ENCODE data around the gene NAA11. TPM values are rescaled to one million over a fixed set of nuclear protein-coding genes. Genes with fewer than 3 reads are reported as not detected.

The NAA11 gene
- polyA plus RNA-seq, 2 of the 4 experiments (the other 2 are of a cell fraction), result not detected

DNA sequence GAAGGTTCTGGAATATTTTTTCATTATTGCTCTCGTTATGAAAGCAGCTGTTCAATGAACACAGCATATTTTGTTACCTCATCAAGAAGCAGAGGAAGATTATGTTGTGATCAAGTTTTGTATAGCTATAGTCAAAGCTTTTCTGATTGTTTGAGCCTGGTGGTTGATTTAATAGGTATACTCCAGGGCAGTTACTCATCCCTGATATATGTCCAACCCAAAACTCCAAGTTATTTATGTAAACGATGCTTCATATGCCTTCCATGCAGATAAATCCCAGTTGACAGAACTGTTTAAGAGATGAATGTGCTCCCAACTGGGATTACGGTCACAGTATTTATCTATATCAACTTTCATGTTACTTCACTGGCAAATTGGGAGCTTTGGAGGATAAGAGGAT lies 19.1 kb downstream of the NAA11 start:
- Histone ChIP-seq H3K4me3 (no peak overlapping the region), H3K4me2 (no peak overlapping the region), H3K4me1 (no peaks in the 10 kb centered on the region), H3K9me3 (no peaks in the 10 kb centered on the region), H3K27ac (no peak overlapping the region)
- ChIA-PET POLR2A (no interaction called here), CTCF (no interaction called here)
- FAIRE-seq (no peak), DNase-seq (ENCODE audit: low read depth in 1 of 2, low spot score in 1 of 2) (no peak), ATAC-seq (no peak)
- TF ChIP-seq HEYL (CRISPR knock-in tag; IDR thresholded peaks at IDR 0.05) (no peak), NR3C1 (IDR thresholded peaks at IDR 0.05) (no peak), RAD21 (conservative IDR thresholded peaks at IDR 0.05 in 1 of 2, IDR thresholded peaks at IDR 0.05 in 1 of 2) (no peak), RNF2 (IDR thresholded peaks at IDR 0.05; ENCODE audit: borderline replicate concordance, low read depth) (no peak), MAFK (IDR thresholded peaks at IDR 0.05; ENCODE audit: partially characterized antibody) (no peak), HOXB5 (CRISPR knock-in tag; IDR thresholded peaks at IDR 0.05) (no peak), HDAC2 (IDR thresholded peaks at IDR 0.05) (no peak), BHLHE40 (IDR thresholded peaks at IDR 0.05; ENCODE audit: low read depth, low read length) (no peak), POLR2A (IDR thresholded peaks at IDR 0.05; ENCODE audit: low read length) (no peak), HOXB13 (CRISPR knock-in tag; IDR thresholded peaks at IDR 0.05; ENCODE audit: low read depth) (no peak), RFX5 (IDR thresholded peaks at IDR 0.05) (no peak), TP53 (CRISPR knock-in tag; IDR thresholded peaks at IDR 0.05) (no peak), FOSL2 (IDR thresholded peaks at IDR 0.05) (no peak), FOSL2 (CRISPR knock-in tag; IDR thresholded peaks at IDR 0.05) (no peak)
- TF ChIP-seq, protein P1, sequence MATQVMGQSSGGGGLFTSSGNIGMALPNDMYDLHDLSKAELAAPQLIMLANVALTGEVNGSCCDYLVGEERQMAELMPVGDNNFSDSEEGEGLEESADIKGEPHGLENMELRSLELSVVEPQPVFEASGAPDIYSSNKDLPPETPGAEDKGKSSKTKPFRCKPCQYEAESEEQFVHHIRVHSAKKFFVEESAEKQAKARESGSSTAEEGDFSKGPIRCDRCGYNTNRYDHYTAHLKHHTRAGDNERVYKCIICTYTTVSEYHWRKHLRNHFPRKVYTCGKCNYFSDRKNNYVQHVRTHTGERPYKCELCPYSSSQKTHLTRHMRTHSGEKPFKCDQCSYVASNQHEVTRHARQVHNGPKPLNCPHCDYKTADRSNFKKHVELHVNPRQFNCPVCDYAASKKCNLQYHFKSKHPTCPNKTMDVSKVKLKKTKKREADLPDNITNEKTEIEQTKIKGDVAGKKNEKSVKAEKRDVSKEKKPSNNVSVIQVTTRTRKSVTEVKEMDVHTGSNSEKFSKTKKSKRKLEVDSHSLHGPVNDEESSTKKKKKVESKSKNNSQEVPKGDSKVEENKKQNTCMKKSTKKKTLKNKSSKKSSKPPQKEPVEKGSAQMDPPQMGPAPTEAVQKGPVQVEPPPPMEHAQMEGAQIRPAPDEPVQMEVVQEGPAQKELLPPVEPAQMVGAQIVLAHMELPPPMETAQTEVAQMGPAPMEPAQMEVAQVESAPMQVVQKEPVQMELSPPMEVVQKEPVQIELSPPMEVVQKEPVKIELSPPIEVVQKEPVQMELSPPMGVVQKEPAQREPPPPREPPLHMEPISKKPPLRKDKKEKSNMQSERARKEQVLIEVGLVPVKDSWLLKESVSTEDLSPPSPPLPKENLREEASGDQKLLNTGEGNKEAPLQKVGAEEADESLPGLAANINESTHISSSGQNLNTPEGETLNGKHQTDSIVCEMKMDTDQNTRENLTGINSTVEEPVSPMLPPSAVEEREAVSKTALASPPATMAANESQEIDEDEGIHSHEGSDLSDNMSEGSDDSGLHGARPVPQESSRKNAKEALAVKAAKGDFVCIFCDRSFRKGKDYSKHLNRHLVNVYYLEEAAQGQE (IDR thresholded peaks at IDR 0.05), result no peak
- 1% methylated on average over 3 of the region's 3 CpGs for WGBS (ENCODE audit: missing lambda C conversion rate)

DNA sequence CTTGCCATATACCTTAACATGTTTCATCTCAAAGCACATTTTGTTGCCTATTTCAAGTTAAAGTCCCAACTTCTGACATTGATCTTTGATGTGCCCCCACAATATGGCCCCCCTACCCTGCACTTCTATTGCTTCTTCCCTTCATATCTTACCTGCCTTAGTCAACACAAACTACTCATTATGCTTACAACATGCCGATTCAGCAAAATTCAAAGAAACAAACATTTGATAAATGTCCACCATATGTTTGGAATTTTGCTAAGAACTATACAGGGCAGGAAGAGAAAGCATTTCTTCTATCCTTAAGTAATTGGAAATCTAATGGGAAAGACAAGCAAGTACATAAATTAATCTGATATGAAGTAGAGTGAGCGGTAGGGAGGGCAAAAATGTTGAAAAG lies 25.6 kb downstream of the NAA11 start:
- H3K4me1 ChIP-seq, result no peaks in the 10 kb centered on the region
- ChIA-PET CTCF (no interaction called here), POLR2A (no interaction called here)
- no peaks in the 10 kb centered on the region for H3K9me3 ChIP-seq
- H3K27ac ChIP-seq, result no peak overlapping the region
- FAIRE-seq (no peak), DNase-seq (ENCODE audit: low read depth in 1 of 2, low spot score in 1 of 2) (no peak), ATAC-seq (no peak)
- TF ChIP-seq MAFK (IDR thresholded peaks at IDR 0.05; ENCODE audit: partially characterized antibody) (peak; percentile 91), HOXA7 (CRISPR knock-in tag; IDR thresholded peaks at IDR 0.05) (no peak)
- H3K4me2 ChIP-seq, result no peak overlapping the region
- H3K4me3 ChIP-seq, result no peak overlapping the region
- 5% methylated on average over 2 of the region's 2 CpGs for WGBS (ENCODE audit: missing lambda C conversion rate)

DNA sequence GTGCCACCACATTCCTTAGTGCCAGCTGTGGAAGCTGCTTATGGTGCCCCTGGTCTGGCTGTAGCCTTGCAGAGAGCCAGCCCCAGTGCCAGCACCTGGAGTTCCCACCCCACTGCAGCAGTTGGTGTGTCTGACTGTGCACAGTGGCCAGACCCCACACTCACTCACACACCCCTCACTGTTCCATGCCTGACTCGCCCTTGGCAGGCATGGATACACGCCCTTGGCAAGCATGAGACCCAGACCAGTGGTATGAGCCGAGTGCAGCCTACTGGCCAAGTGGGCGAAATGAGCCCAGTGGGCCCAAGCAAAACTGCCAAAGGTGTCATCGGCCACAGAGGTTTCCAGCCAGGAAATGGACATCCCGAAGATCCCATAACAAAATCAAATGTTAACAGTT lies 27.4 kb downstream of the NAA11 start:
- ChIA-PET CTCF (no interaction called here), POLR2A (no interaction called here)
- Histone ChIP-seq H3K9me3 (no peaks in the 10 kb centered on the region), H3K27ac (no peak overlapping the region), H3K4me1 (no peaks in the 10 kb centered on the region), H3K4me2 (no peak overlapping the region), H3K4me3 (no peak overlapping the region)
- no peak for ATAC-seq
- 2% methylated on average over 5 of the region's 6 CpGs for WGBS (ENCODE audit: missing lambda C conversion rate)
- no peak for FAIRE-seq
- DNase-seq (ENCODE audit: low read depth in 1 of 2, low spot score in 1 of 2), result no peak
- TF ChIP-seq FOSB (CRISPR knock-in tag; IDR thresholded peaks at IDR 0.05) (no peak), HOXA7 (CRISPR knock-in tag; IDR thresholded peaks at IDR 0.05) (no peak), EHMT2 (IDR thresholded peaks at IDR 0.05; ENCODE audit: low read depth) (no peak), TP53 (CRISPR knock-in tag; IDR thresholded peaks at IDR 0.05) (no peak), EHF (CRISPR knock-in tag; IDR thresholded peaks at IDR 0.05) (no peak), CHD4 (IDR thresholded peaks at IDR 0.05; ENCODE audit: borderline replicate concordance) (no peak), KDM1A (IDR thresholded peaks at IDR 0.05; ENCODE audit: low read depth) (no peak), HDAC2 (IDR thresholded peaks at IDR 0.05) (no peak), HOXB13 (CRISPR knock-in tag; IDR thresholded peaks at IDR 0.05; ENCODE audit: low read depth) (no peak), CBX8 (IDR thresholded peaks at IDR 0.05) (no peak), MYC (IDR thresholded peaks at IDR 0.05; ENCODE audit: borderline replicate concordance, low read length) (no peak), BHLHE40 (IDR thresholded peaks at IDR 0.05; ENCODE audit: low read depth, low read length) (no peak), ESRRA (IDR thresholded peaks at IDR 0.05; ENCODE audit: borderline replicate concordance, low read length) (no peak)
- TF ChIP-seq, protein P2, sequence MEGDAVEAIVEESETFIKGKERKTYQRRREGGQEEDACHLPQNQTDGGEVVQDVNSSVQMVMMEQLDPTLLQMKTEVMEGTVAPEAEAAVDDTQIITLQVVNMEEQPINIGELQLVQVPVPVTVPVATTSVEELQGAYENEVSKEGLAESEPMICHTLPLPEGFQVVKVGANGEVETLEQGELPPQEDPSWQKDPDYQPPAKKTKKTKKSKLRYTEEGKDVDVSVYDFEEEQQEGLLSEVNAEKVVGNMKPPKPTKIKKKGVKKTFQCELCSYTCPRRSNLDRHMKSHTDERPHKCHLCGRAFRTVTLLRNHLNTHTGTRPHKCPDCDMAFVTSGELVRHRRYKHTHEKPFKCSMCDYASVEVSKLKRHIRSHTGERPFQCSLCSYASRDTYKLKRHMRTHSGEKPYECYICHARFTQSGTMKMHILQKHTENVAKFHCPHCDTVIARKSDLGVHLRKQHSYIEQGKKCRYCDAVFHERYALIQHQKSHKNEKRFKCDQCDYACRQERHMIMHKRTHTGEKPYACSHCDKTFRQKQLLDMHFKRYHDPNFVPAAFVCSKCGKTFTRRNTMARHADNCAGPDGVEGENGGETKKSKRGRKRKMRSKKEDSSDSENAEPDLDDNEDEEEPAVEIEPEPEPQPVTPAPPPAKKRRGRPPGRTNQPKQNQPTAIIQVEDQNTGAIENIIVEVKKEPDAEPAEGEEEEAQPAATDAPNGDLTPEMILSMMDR (IDR thresholded peaks at IDR 0.05), result no peak
- TF ChIP-seq, protein P3, sequence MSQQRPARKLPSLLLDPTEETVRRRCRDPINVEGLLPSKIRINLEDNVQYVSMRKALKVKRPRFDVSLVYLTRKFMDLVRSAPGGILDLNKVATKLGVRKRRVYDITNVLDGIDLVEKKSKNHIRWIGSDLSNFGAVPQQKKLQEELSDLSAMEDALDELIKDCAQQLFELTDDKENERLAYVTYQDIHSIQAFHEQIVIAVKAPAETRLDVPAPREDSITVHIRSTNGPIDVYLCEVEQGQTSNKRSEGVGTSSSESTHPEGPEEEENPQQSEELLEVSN (IDR thresholded peaks at IDR 0.05; ENCODE audit: borderline replicate concordance, low read depth), result no peak
- TF ChIP-seq, protein P4, sequence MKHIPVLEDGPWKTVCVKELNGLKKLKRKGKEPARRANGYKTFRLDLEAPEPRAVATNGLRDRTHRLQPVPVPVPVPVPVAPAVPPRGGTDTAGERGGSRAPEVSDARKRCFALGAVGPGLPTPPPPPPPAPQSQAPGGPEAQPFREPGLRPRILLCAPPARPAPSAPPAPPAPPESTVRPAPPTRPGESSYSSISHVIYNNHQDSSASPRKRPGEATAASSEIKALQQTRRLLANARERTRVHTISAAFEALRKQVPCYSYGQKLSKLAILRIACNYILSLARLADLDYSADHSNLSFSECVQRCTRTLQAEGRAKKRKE (CRISPR knock-in tag; IDR thresholded peaks at IDR 0.05; ENCODE audit: low read depth), result no peak
